Measurements from ENCODE around the gene ZYG11B.
"Not testable (repeated sequence)": the region's sequence is repeated elsewhere in the genome, so short reads cannot be mapped to it uniquely, and the experiment has no call there.

The ZYG11B gene

GRCh38 chr1:52692697-52693096 lies 33.6 kb upstream of the ZYG11B start:
- Histone ChIP-seq H3K79me2 (ENCODE audit: insufficient read depth, low read length) (peaks cover 57% of the 10 kb centered on the region), H3K9me3 (ENCODE audit: insufficient read depth, low read length, severe bottlenecking) (no peaks in the 10 kb centered on the region), H4K20me1 (ENCODE audit: insufficient read depth, low read length) (peaks cover 7% of the 10 kb centered on the region; the same call in 1 of the 2 replicates), H3K4me1 (ENCODE audit: insufficient read depth, low read length) (peaks cover 22% of the 10 kb centered on the region), H2AFZ (ENCODE audit: low read depth, low read length) (no peak overlapping the region), H3K27me3 (ENCODE audit: insufficient read depth, low read length, poor library complexity) (no peaks in the 10 kb centered on the region), H3K36me3 (ENCODE audit: insufficient read depth, low read length) (peaks cover 48% of the 10 kb centered on the region), H3K4me2 (ENCODE audit: insufficient read depth, low read length) (no peak overlapping the region), H3K4me3 (ENCODE audit: low read depth in 1 of 2, low read length in 2 of 2) (no peak overlapping the region), H3K27ac (ENCODE audit: low read length) (no peak overlapping the region), H3K9ac (ENCODE audit: low read depth, low read length) (no peak overlapping the region)
- TF ChIP-seq CTCF (IDR thresholded peaks at IDR 0.05; ENCODE audit: borderline replicate concordance, extremely low read depth, low read length, poor library complexity, severe bottlenecking) (no peak), EZH2 (IDR thresholded peaks at IDR 0.05; ENCODE audit: borderline replicate concordance, low read depth, low read length, severe bottlenecking) (no peak)
- DNase-seq: no peak
- no peak for ATAC-seq (ENCODE audit: insufficient read depth, low read depth)

- DNase-seq; H3K9ac ChIP-seq (ENCODE audit: low read depth, low read length); ATAC-seq (ENCODE audit: insufficient read depth, low read depth); H3K9me3 ChIP-seq (ENCODE audit: insufficient read depth, low read length, severe bottlenecking); H3K27me3 ChIP-seq (ENCODE audit: insufficient read depth, low read length, poor library complexity); H2AFZ ChIP-seq (ENCODE audit: low read depth, low read length); H4K20me1 ChIP-seq (ENCODE audit: insufficient read depth, low read length); H3K27ac ChIP-seq (ENCODE audit: low read length); H3K4me3 ChIP-seq (ENCODE audit: low read depth in 1 of 2, low read length in 2 of 2); H3K4me2 ChIP-seq (ENCODE audit: insufficient read depth, low read length): not testable (repeated sequence)
- Histone ChIP-seq H3K79me2 (ENCODE audit: insufficient read depth, low read length) (peaks cover 63% of the 10 kb centered on the region), H3K36me3 (ENCODE audit: insufficient read depth, low read length) (peaks cover 42% of the 10 kb centered on the region), H3K4me1 (ENCODE audit: insufficient read depth, low read length) (peaks cover 23% of the 10 kb centered on the region)
These were observed 32.9 kb upstream of the ZYG11B start for GRCh38 chr1:52693351-52693750.

- no peak for TF ChIP-seq CTCF (IDR thresholded peaks at IDR 0.05; ENCODE audit: borderline replicate concordance, extremely low read depth, low read length, poor library complexity, severe bottlenecking)
- no peak overlapping the region for H3K27ac ChIP-seq (ENCODE audit: low read length)
- DNase-seq (no peak), ATAC-seq (ENCODE audit: insufficient read depth, low read depth) (no peak)
- H3K79me2 ChIP-seq (ENCODE audit: insufficient read depth, low read length): peaks cover 67% of the 10 kb centered on the region
- H3K9me3 ChIP-seq (ENCODE audit: insufficient read depth, low read length, severe bottlenecking): no peaks in the 10 kb centered on the region
- peaks cover 37% of the 10 kb centered on the region for H3K36me3 ChIP-seq (ENCODE audit: insufficient read depth, low read length)
- peaks cover 5% of the 10 kb centered on the region; the same call in 1 of the 2 replicates for H4K20me1 ChIP-seq (ENCODE audit: insufficient read depth, low read length)
- no peak overlapping the region for H3K4me3 ChIP-seq (ENCODE audit: low read depth in 1 of 2, low read length in 2 of 2)
- H3K9ac ChIP-seq (ENCODE audit: low read depth, low read length): no peak overlapping the region
- H3K4me1 ChIP-seq (ENCODE audit: insufficient read depth, low read length): peaks cover 28% of the 10 kb centered on the region
- H2AFZ ChIP-seq (ENCODE audit: low read depth, low read length): no peak overlapping the region
- no peak overlapping the region for H3K4me2 ChIP-seq (ENCODE audit: insufficient read depth, low read length)
- no peaks in the 10 kb centered on the region for H3K27me3 ChIP-seq (ENCODE audit: insufficient read depth, low read length, poor library complexity)
These were observed 32.4 kb upstream of the ZYG11B start for GRCh38 chr1:52693843-52694242.

- Histone ChIP-seq H3K4me2 (ENCODE audit: insufficient read depth, low read length) (peak overlapping the region; percentile 67; the same call in 1 of the 2 replicates), H3K79me2 (ENCODE audit: insufficient read depth, low read length) (peaks cover 67% of the 10 kb centered on the region)
These were observed 30.6 kb upstream of the ZYG11B start for GRCh38 chr1:52695627-52696026.

More at GRCh38 chr1:52695627-52696026, 30.6 kb upstream of the ZYG11B start:
- ATAC-seq (ENCODE audit: insufficient read depth, low read depth): no peak
- no peaks in the 10 kb centered on the region for H3K9me3 ChIP-seq (ENCODE audit: insufficient read depth, low read length, severe bottlenecking)
- no peak overlapping the region for H3K4me3 ChIP-seq (ENCODE audit: low read depth in 1 of 2, low read length in 2 of 2)
- peaks cover 27% of the 10 kb centered on the region for H3K36me3 ChIP-seq (ENCODE audit: insufficient read depth, low read length)
- peaks cover 29% of the 10 kb centered on the region for H3K4me1 ChIP-seq (ENCODE audit: insufficient read depth, low read length)
- peaks cover 5% of the 10 kb centered on the region; the same call in 1 of the 2 replicates for H4K20me1 ChIP-seq (ENCODE audit: insufficient read depth, low read length)
- H3K27me3 ChIP-seq (ENCODE audit: insufficient read depth, low read length, poor library complexity): no peaks in the 10 kb centered on the region
- no peak overlapping the region for H3K9ac ChIP-seq (ENCODE audit: low read depth, low read length)
- no peak overlapping the region for H2AFZ ChIP-seq (ENCODE audit: low read depth, low read length)
- H3K27ac ChIP-seq (ENCODE audit: low read length): no peak overlapping the region
- TF ChIP-seq CTCF (IDR thresholded peaks at IDR 0.05; ENCODE audit: borderline replicate concordance, extremely low read depth, low read length, poor library complexity, severe bottlenecking) (no peak), EZH2 (IDR thresholded peaks at IDR 0.05; ENCODE audit: borderline replicate concordance, low read depth, low read length, severe bottlenecking) (no peak)
- DNase-seq: no peak

Data from DND-41 (cell line).